ENCODE measurements around the gene PCSK9.
"Not testable (repeated sequence)": the region's sequence is repeated elsewhere in the genome, so short reads cannot be mapped to it uniquely, and the experiment has no call there.

Gene PCSK9

GRCh38 chr1:55081905-55082296, 42.6 kb downstream of the PCSK9 start:
- DNase-seq = no peak

DNA sequence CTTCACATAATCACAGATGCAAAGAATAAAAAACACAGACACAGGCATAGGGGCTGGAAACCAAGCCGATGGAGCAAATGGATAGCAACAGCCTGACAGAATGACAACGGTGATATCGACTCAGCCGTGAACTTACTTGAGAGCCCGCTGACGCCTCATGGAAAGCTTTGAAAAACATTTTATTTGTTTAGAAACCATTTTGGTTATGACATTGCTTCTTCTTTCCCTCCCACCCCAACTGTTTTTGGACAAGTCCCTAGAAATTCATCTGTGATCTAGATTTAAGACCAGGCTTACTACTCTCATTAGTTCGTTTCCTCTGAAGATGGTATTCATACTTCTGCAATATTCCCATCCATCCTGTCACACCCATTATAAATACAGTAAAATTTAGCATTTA, 44.9 kb downstream of the PCSK9 start:
- no peak for DNase-seq

DNA sequence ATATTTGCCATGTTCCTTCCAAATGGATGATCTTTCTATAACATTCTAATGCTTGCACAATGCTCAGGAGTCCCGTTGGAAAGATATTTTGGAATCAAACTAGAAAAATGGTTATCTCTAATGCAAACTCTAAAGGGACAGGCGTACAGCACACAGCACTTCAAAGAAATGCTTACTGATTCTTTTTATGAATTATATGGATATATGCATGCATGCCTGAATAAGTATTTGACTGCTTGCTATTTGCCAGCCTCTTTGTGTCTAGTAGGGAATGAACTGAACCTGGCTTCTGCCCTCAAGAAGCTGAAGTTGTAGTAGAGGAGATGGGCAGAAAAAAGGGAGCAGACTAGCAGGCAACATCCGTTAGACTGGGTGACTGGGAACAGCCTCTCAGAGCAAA, 48.1 kb downstream of the PCSK9 start:
- DNase-seq = no peak

- no peak for DNase-seq
Measured at GRCh38 chr1:55088413-55088812, 49.1 kb downstream of the PCSK9 start.

GRCh38 chr1:55089683-55090082, 50.3 kb downstream of the PCSK9 start:
- DNase-seq = no peak

DNA sequence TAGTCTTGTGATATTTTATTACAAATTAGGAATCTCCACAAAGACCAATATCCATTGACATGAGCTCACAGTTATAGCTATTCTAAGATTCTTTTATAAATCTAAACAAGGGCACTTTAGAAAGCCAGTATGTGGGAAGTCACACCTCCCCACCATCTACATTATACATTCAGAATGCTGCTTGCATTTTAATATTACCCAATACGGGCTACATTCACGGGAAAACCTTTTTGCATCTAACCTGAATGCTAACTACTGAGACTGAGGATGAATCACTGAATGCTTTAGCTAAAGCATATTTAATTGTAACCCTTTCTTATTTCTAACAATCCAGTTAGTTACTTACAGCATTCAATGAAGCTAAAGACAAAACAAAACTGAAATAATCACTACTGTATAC, 53.1 kb downstream of the PCSK9 start:
- no peak for DNase-seq

GRCh38 chr1:55095095-55095494, 55.7 kb downstream of the PCSK9 start:
- no peak for DNase-seq

DNA sequence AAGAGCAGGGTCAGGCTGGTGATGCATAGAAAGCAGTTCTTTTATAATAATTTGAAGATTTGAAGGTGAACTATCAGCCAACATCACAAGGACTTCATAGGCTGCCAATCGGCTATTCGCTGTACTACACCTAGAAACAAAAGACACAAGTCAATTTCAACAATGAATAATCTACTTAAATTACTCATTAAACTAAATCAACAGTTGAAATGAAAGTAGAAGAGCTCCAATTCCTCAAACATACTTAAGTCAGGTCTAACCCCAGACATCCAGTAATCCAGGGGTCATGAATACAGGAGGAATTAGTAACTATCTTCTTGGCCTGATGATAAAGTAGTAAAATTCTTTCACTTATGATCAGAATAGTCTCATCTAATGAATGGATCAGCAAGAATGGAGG, 64.5 kb downstream of the PCSK9 start:
- DNase-seq = no peak

DNA sequence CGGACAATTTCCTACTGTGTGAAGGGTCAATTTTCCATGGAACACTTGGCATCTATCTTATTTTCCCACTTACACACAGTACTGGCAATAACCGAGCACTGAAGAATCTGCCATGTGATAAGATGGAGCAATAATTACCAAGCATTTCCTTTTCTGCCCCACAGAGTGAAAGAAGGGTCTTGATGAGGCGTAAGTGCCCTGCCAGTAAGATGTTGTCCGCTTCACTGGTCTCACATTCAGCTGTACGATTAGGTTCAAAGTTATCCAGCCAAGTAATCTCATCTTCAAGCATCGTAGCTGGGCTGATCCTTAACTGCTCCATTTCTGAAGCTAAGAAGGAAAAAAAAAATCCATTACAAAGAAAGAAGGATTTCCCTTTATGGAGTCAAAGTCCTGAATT, 67.8 kb downstream of the PCSK9 start:
- DNase-seq = no peak

- not testable (repeated sequence) for DNase-seq
Measured at GRCh38 chr1:55109005-55109404, 69.7 kb downstream of the PCSK9 start.
